Kidney (tissue), 14 donors: ENCODE results near the gene C19orf12. TPM values are rescaled to one million over a fixed set of nuclear protein-coding genes. Genes with fewer than 3 reads are reported as not detected.

Experiments used
- DNase-seq, 5 donors: peaks; one replicate each; pipeline ENCODE4 v3.0.0-alpha.2; 2013 to 2020
- FAIRE-seq: peaks from 2 replicates; lab custom pipeline; 2012; peaks lifted over from hg19 to GRCh38; lab: Jason Lieb, UNC
- H3K27ac ChIP-seq, 2 donors: one replicate each; pipeline ENCODE4 v1.7.0; 2013; ENCODE audit warnings: low read depth in 2 of 2, low read length in 2 of 2, inconsistent platforms in 1 of 2
- H3K27me3 ChIP-seq: one replicate; pipeline ENCODE4 v1.7.1; 2013; ENCODE audit warnings: low read length, inconsistent platforms; ENCODE audit not compliant: control insufficient read depth, insufficient read depth
- H3K36me3 ChIP-seq, 3 donors: one replicate each; pipeline versions ENCODE4 v1.7.0 to v1.7.1; 2013; ENCODE audit warnings: low read length in 3 of 3, control low read depth in 1 of 3, inconsistent platforms in 1 of 3; ENCODE audit not compliant: insufficient read depth in 3 of 3, control insufficient read depth in 2 of 3
- H3K4me1 ChIP-seq, 3 donors: one replicate each; pipeline versions ENCODE4 v1.7.0 to v1.7.1; 2013; ENCODE audit warnings: low read length in 3 of 3, inconsistent platforms in 1 of 3, low read depth in 1 of 3; ENCODE audit not compliant: control insufficient read depth in 2 of 3, insufficient read depth in 2 of 3
- H3K4me3 ChIP-seq, 3 donors: one replicate each; pipeline versions ENCODE4 v1.7.0 to v1.8.1; 2013; ENCODE audit warnings: low read length in 3 of 3, control low read depth in 1 of 3, inconsistent platforms in 1 of 3
- H3K9ac ChIP-seq, 3 donors: one replicate each; pipeline versions ENCODE4 v1.7.0 to v1.7.1; 2013; ENCODE audit warnings: low read length in 3 of 3, control low read depth in 1 of 3, inconsistent platforms in 1 of 3
- H3K9me3 ChIP-seq, 3 donors: one replicate each; pipeline versions ENCODE4 v1.7.0 to v1.7.1; 2013; ENCODE audit warnings: low read length in 3 of 3, control low read depth in 1 of 3, inconsistent platforms in 1 of 3; ENCODE audit not compliant: control insufficient read depth in 2 of 3, insufficient read depth in 1 of 3
- intact Hi-C: fragments of 100-400 bp; cut with DNase I; formaldehyde crosslinking; loops from one replicate; pipeline ENCODE4 v1.11.1; 2022
- polyA plus RNA-seq: library from polyadenylated mRNA; stranded (reverse); fragments of 350-450 nt; fragmentation: Illumina TruSeq; extraction: RNeasy Lipid Tissue Mini Kit (QIAGEN cat#74804); gene quantifications from one replicate; pipeline ENCODE4 v1.2.3, GENCODE V29; 2014; ENCODE audit warnings: low read depth, low replicate concordance; ENCODE audit not compliant: insufficient read depth
- total RNA-seq: library from RNA; stranded (reverse); fragmentation: NEBNext Ultra II Directional; extraction: Animal tissue kit (Norgen Biotek cat#: 25700); gene quantifications from one replicate; pipeline ENCODE4 v1.2.1, GENCODE V29; 2021
- TF ChIP-seq, protein P1 (sequence below): IDR thresholded peaks from 3 replicates; pipeline ENCODE4 v1.5.1; 2012; ENCODE audit warnings: mild to moderate bottlenecking, moderate library complexity, borderline replicate concordance; ENCODE audit not compliant: insufficient read depth; ENCODE audit errors: extremely low read depth
- donor health status: control.
- donor health status: control.
- donor health status: control.
- donor health status: control.
- donor health status: control.
- donor health status: DM: yes; HTN: yes; CAD: no.
- donor health status: Normal renal cell carcinoma (clear cell type).

Gene C19orf12
- total and polyA plus RNA-seq, 2 donors from 2014 or later = 21.2 to 27.1 TPM

GRCh38 chr19:29708554-29709439 lies 6.3 kb downstream of the C19orf12 start:
- peaks cover 0 to 8% (median 4%) of the 10 kb centered on the region in 3 donors for H3K36me3 ChIP-seq

GRCh38 chr19:29706635-29707034 lies 8.4 kb downstream of the C19orf12 start:
- DNase-seq (no peak), FAIRE-seq (no peak)
- H3K4me3 ChIP-seq = peak overlapping the region in 2 of 3 donors; percentile 61 to 71
- intact Hi-C loops = no loop called here
- peaks cover 0 to 8% (median 4%) of the 10 kb centered on the region in 3 donors for H3K36me3 ChIP-seq
- H3K27me3 ChIP-seq = no peaks in the 10 kb centered on the region
- TF ChIP-seq, protein P1, sequence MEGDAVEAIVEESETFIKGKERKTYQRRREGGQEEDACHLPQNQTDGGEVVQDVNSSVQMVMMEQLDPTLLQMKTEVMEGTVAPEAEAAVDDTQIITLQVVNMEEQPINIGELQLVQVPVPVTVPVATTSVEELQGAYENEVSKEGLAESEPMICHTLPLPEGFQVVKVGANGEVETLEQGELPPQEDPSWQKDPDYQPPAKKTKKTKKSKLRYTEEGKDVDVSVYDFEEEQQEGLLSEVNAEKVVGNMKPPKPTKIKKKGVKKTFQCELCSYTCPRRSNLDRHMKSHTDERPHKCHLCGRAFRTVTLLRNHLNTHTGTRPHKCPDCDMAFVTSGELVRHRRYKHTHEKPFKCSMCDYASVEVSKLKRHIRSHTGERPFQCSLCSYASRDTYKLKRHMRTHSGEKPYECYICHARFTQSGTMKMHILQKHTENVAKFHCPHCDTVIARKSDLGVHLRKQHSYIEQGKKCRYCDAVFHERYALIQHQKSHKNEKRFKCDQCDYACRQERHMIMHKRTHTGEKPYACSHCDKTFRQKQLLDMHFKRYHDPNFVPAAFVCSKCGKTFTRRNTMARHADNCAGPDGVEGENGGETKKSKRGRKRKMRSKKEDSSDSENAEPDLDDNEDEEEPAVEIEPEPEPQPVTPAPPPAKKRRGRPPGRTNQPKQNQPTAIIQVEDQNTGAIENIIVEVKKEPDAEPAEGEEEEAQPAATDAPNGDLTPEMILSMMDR = no peak
- peak overlapping the region in 1 of 3 donors; percentile 40 for H3K9ac ChIP-seq
- H3K9me3 ChIP-seq = no peaks in the 10 kb centered on the region
- no peak overlapping the region for H3K27ac ChIP-seq
- H3K4me1 ChIP-seq = peaks cover 0 to 10% (median 5%) of the 10 kb centered on the region in 3 donors

More at GRCh38 chr19:29708554-29709439, 6.3 kb downstream of the C19orf12 start:
- peaks cover 0 to 19% (median 12%) of the 10 kb centered on the region in 3 donors for H3K4me1 ChIP-seq
- H3K4me3 ChIP-seq = peak overlapping the region in 2 of 3 donors; percentile 51 to 71
- H3K9me3 ChIP-seq = no peaks in the 10 kb centered on the region
- TF ChIP-seq, protein P1 = no peak
- peak in 1 of 5 donors; percentile 69 for DNase-seq
- intact Hi-C loops = no loop called here
- no peak for FAIRE-seq
- peak overlapping the region; percentile 55 to 83 for H3K27ac ChIP-seq
- H3K9ac ChIP-seq = peak overlapping the region in 1 of 3 donors; percentile 67
- no peaks in the 10 kb centered on the region for H3K27me3 ChIP-seq

- intact Hi-C loops = no loop called here
- no peak overlapping the region for H3K9ac ChIP-seq
- no peaks in the 10 kb centered on the region for H3K9me3 ChIP-seq
- FAIRE-seq (no peak), DNase-seq (peak in 1 of 5 donors; percentile 23)
- TF ChIP-seq, protein P1 = no peak
- peaks cover 0 to 10% (median 5%) of the 10 kb centered on the region in 3 donors for H3K4me1 ChIP-seq
- H3K4me3 ChIP-seq = peak overlapping the region in 1 of 3 donors; percentile 71
- no peak overlapping the region for H3K27ac ChIP-seq
- H3K27me3 ChIP-seq = no peaks in the 10 kb centered on the region
- peaks cover 0 to 8% (median 4%) of the 10 kb centered on the region in 3 donors for H3K36me3 ChIP-seq
Observed at GRCh38 chr19:29705706-29706105, 9.4 kb downstream of the C19orf12 start.
